Hepatic stellate cell (primary cell): ENCODE data around the gene MAPK6.
A peak's percentile ranks its signal among the peaks of the same experiment; 100 is the strongest.
"Not testable (repeated sequence)": the region's sequence is repeated elsewhere in the genome, so short reads cannot be mapped to it uniquely, and the experiment has no call there.

ENCODE experiments used
- DNase-seq: peaks from one replicate; pipeline ENCODE4 v3.0.0; 2011; ENCODE audit warnings: low spot score

MAPK6 gene

GRCh38 chr15:52018693-52019393, at the start of gene MAPK6:
MAPK6 (plus strand) TSS chr15:52019219; CDS start chr15:52046461, 27,242 bp downstream.
- DNase-seq = peak; percentile 97

GRCh38 chr15:51969728-51970127, 49.3 kb upstream of the MAPK6 start:
- no peak for DNase-seq

GRCh38 chr15:51970132-51970817, 48.7 kb upstream of the MAPK6 start:
- DNase-seq = no peak

- peak; percentile 40 for DNase-seq
Measured at GRCh38 chr15:51971032-51971374, 48.0 kb upstream of the MAPK6 start.

GRCh38 chr15:51971375-51972133, 47.5 kb upstream of the MAPK6 start, which contains the start of gene LEO1:
LEO1 (minus strand) TSS chr15:51971778; CDS start chr15:51971745, 33 bp downstream.
- peak; percentile 94 for DNase-seq

- DNase-seq = no peak
Measured at GRCh38 chr15:51973220-51973619, 45.8 kb upstream of the MAPK6 start.

- DNase-seq = no peak
Measured at GRCh38 chr15:51973775-51974174, 45.2 kb upstream of the MAPK6 start.

GRCh38 chr15:51982013-51982769, 36.8 kb upstream of the MAPK6 start:
- DNase-seq = peak; percentile 79

- no peak for DNase-seq
Measured at GRCh38 chr15:51982770-51983103, 36.3 kb upstream of the MAPK6 start.

GRCh38 chr15:51991141-51991540, 27.9 kb upstream of the MAPK6 start:
- no peak for DNase-seq

GRCh38 chr15:51992953-51993352, 26.1 kb upstream of the MAPK6 start:
- DNase-seq = no peak

GRCh38 chr15:52002351-52002750, 16.7 kb upstream of the MAPK6 start:
- DNase-seq = no peak

GRCh38 chr15:52003089-52003488, 15.9 kb upstream of the MAPK6 start:
- DNase-seq = not testable (repeated sequence)

GRCh38 chr15:52003710-52004109, 15.3 kb upstream of the MAPK6 start:
- no peak for DNase-seq

GRCh38 chr15:52004806-52005205, 14.2 kb upstream of the MAPK6 start:
- no peak for DNase-seq

GRCh38 chr15:52005748-52006701, 13.0 kb upstream of the MAPK6 start:
- DNase-seq = no peak

GRCh38 chr15:52006702-52007340, 12.2 kb upstream of the MAPK6 start:
- DNase-seq = no peak

GRCh38 chr15:52008359-52008697, 10.7 kb upstream of the MAPK6 start:
- DNase-seq = no peak

GRCh38 chr15:52008698-52009434, 10.2 kb upstream of the MAPK6 start:
- no peak for DNase-seq
